Measurements from ENCODE around the gene EXOC4. TPM values are rescaled to one million over a fixed set of nuclear protein-coding genes. Genes with fewer than 3 reads are reported as not detected.
A peak's percentile ranks its signal among the peaks of the same experiment; 100 is the strongest.

EXOC4 gene
- total and polyA plus RNA-seq, 2 of the 13 experiments (the other 11 are each of a cell fraction or from before 2014, with no cell fraction given): 22.5 to 39.0 TPM

- TF ChIP-seq HOXA9 (CRISPR knock-in tag; IDR thresholded peaks at IDR 0.05; ENCODE audit: borderline replicate concordance): no peak
- no peak for TF ChIP-seq ZNF30 (CRISPR knock-in tag; IDR thresholded peaks at IDR 0.05)
- TF ChIP-seq ZBTB43 (CRISPR knock-in tag; conservative IDR thresholded peaks at IDR 0.05): no peak
- TF ChIP-seq ZNF281 (CRISPR knock-in tag; IDR thresholded peaks at IDR 0.05; ENCODE audit: borderline replicate concordance): no peak
- no peak for TF ChIP-seq ELF1 (CRISPR knock-in tag; IDR thresholded peaks at IDR 0.05)
- TF ChIP-seq TGIF2 (CRISPR knock-in tag; IDR thresholded peaks at IDR 0.05): no peak
- no peak for TF ChIP-seq BATF2 (CRISPR knock-in tag; IDR thresholded peaks at IDR 0.05)
- no peak for TF ChIP-seq TBX2 (CRISPR knock-in tag; IDR thresholded peaks at IDR 0.05; ENCODE audit: borderline replicate concordance)
- TF ChIP-seq BRF2 (CRISPR knock-in tag; IDR thresholded peaks at IDR 0.05): no peak
- TF ChIP-seq SAP130 (CRISPR knock-in tag; IDR thresholded peaks at IDR 0.05; ENCODE audit: low read depth): 0 out of 2 replicates have a peak, but pooled peaks have one; percentile 22
- no peak for TF ChIP-seq ZNF878 (CRISPR knock-in tag; IDR thresholded peaks at IDR 0.05)
- TF ChIP-seq ZNF264 (CRISPR knock-in tag; IDR thresholded peaks at IDR 0.05): no peak
- no peak for TF ChIP-seq ZNF646 (CRISPR knock-in tag; IDR thresholded peaks at IDR 0.05)
- TF ChIP-seq FOXA1 (IDR thresholded peaks at IDR 0.05): 0 out of 2 replicates have a peak, but pooled peaks have one; percentile 17
- peak; percentile 60 for TF ChIP-seq FOXA1 (CRISPR knock-in tag; IDR thresholded peaks at IDR 0.05)
These were observed 610.6 kb downstream of the EXOC4 start (continued) for GRCh38 chr7:133863362-133864061.

All from HepG2 (cell line).